ENCODE data around the gene OR10G3. TPM values are rescaled to one million over a fixed set of nuclear protein-coding genes. Genes with fewer than 3 reads are reported as not detected.

Gene OR10G3
- total and polyA plus RNA-seq, 2 of the 13 experiments (the other 11 are each of a cell fraction or from before 2014, with no cell fraction given) = not detected

DNA sequence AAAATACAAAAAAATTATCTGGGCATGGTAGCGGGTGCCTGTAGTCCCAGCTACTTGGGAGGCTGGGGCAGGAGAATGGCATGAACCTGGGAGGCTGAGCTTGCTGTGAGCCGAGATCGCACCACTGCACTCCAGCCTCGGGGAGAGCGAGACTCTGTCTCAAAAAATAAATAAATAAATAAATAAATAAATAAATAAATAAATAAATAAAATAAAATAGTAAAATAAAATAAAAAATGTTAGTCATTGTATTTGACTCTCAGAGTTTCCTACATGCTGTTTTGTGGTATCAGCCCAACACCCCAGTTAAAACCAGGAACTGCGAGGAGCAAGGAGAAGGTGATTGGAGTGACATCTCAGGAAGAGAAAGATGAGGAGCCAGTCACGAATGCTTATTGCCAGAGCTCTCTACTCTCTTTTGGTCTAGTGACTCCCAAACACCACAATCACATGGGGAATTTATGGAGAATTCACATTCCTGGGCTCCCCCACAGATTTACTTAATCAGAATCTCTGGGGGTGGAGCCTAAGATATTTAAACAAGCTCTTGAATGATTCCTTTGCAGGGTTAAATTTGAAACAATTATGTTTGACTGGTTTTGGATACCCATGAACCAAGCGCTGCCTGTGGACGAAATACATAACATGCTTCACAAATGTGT lies 38.3 kb downstream of the OR10G3 start:
- no TSS peak for BruUV-seq (replicated peaks)
- no peak for FAIRE-seq
- H3K79me2 ChIP-seq (ENCODE audit: insufficient read depth, low read length) = no peaks in the 10 kb centered on the region
- no peaks in the 10 kb centered on the region for H3K9me3 ChIP-seq (ENCODE audit: low read length)
- H2AFZ ChIP-seq (ENCODE audit: low read length) = no peak overlapping the region
- peaks cover 24% of the 10 kb centered on the region for H3K4me1 ChIP-seq (ENCODE audit: insufficient read depth, low read length)
- no peak overlapping the region for H3K4me3 ChIP-seq (replicated peaks in 1 of 3; ENCODE audit: insufficient read depth in 1 of 3, low read depth in 2 of 3, low read length in 3 of 3)
- no peak for TF ChIP-seq MED8 (CRISPR knock-in tag; IDR thresholded peaks at IDR 0.05; ENCODE audit: insufficient replicate concordance)
- no peak for TF ChIP-seq ZNF367 (CRISPR knock-in tag; IDR thresholded peaks at IDR 0.05; ENCODE audit: borderline replicate concordance)
- TF ChIP-seq MED13 (CRISPR knock-in tag; IDR thresholded peaks at IDR 0.05) = no peak
- TF ChIP-seq, protein P1, sequence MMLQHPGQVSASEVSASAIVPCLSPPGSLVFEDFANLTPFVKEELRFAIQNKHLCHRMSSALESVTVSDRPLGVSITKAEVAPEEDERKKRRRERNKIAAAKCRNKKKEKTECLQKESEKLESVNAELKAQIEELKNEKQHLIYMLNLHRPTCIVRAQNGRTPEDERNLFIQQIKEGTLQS (CRISPR knock-in tag; IDR thresholded peaks at IDR 0.05) = no peak
- TF ChIP-seq, protein P2, sequence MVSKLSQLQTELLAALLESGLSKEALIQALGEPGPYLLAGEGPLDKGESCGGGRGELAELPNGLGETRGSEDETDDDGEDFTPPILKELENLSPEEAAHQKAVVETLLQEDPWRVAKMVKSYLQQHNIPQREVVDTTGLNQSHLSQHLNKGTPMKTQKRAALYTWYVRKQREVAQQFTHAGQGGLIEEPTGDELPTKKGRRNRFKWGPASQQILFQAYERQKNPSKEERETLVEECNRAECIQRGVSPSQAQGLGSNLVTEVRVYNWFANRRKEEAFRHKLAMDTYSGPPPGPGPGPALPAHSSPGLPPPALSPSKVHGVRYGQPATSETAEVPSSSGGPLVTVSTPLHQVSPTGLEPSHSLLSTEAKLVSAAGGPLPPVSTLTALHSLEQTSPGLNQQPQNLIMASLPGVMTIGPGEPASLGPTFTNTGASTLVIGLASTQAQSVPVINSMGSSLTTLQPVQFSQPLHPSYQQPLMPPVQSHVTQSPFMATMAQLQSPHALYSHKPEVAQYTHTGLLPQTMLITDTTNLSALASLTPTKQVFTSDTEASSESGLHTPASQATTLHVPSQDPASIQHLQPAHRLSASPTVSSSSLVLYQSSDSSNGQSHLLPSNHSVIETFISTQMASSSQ (IDR thresholded peaks at IDR 0.05; ENCODE audit: low read depth) = no peak
- TF ChIP-seq, protein P2 (CRISPR knock-in tag; IDR thresholded peaks at IDR 0.05; ENCODE audit: borderline replicate concordance) = no peak
- TF ChIP-seq NFE2 (CRISPR knock-in tag; IDR thresholded peaks at IDR 0.05) = no peak
- no peak for TF ChIP-seq ZNF430 (CRISPR knock-in tag; IDR thresholded peaks at IDR 0.05)
- TF ChIP-seq MAFG (CRISPR knock-in tag; IDR thresholded peaks at IDR 0.05) = no peak
- no peak for TF ChIP-seq GPN1 (CRISPR knock-in tag; IDR thresholded peaks at IDR 0.05; ENCODE audit: borderline replicate concordance)
- no peak for TF ChIP-seq CENPBD1 (CRISPR knock-in tag; IDR thresholded peaks at IDR 0.05; ENCODE audit: borderline replicate concordance, low read depth)
- no peak for TF ChIP-seq SAFB2 (CRISPR knock-in tag; IDR thresholded peaks at IDR 0.05; ENCODE audit: borderline replicate concordance, low read depth)
- TF ChIP-seq SIX4 (CRISPR knock-in tag; IDR thresholded peaks at IDR 0.05) = no peak
- TF ChIP-seq, protein P3, sequence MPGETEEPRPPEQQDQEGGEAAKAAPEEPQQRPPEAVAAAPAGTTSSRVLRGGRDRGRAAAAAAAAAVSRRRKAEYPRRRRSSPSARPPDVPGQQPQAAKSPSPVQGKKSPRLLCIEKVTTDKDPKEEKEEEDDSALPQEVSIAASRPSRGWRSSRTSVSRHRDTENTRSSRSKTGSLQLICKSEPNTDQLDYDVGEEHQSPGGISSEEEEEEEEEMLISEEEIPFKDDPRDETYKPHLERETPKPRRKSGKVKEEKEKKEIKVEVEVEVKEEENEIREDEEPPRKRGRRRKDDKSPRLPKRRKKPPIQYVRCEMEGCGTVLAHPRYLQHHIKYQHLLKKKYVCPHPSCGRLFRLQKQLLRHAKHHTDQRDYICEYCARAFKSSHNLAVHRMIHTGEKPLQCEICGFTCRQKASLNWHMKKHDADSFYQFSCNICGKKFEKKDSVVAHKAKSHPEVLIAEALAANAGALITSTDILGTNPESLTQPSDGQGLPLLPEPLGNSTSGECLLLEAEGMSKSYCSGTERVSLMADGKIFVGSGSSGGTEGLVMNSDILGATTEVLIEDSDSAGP (CRISPR knock-in tag; IDR thresholded peaks at IDR 0.05; ENCODE audit: borderline replicate concordance) = no peak
- TF ChIP-seq ZNF160 (CRISPR knock-in tag; IDR thresholded peaks at IDR 0.05) = no peak
- no peak for TF ChIP-seq RELA (CRISPR knock-in tag; IDR thresholded peaks at IDR 0.05)
- POLR2A ChIA-PET = no interaction called here
- H3K27ac ChIP-seq (ENCODE audit: extremely low read length, insufficient read depth, low read length) = no peak overlapping the region
- no peak overlapping the region for H3K9ac ChIP-seq (ENCODE audit: insufficient read depth, low read depth, low read length)
- CTCF ChIA-PET (ENCODE audit: low intra/inter-chr PET ratio, low total read pairs) = no interaction called here
- 74% methylated on average over 9 of the region's 9 CpGs for WGBS (ENCODE audit: low lambda C conversion rate)
- no peaks in the 10 kb centered on the region for H4K20me1 ChIP-seq (ENCODE audit: insufficient read depth, low read length)
- H3K36me3 ChIP-seq (replicated peaks in 1 of 2; ENCODE audit: control insufficient read depth in 1 of 2, insufficient read depth in 2 of 2, low read length in 2 of 2) = no peaks in the 10 kb centered on the region
- in situ Hi-C loops (cut with HindIII; ENCODE audit: extremely low pct_ligation_motif_present, low pct_unique_long_range_greater_than_20kb) = no loop called here
- H3K27me3 ChIP-seq (ENCODE audit: control insufficient read depth in 1 of 2, insufficient read depth in 2 of 2, low read length in 2 of 2) = peaks cover 0 to 11% of the 10 kb centered on the region in 2 experiments; a peak in 2 of 5 replicates
- intact Hi-C loops (cut with micrococcal nuclease; ENCODE audit: unreplicated experiment) = no loop called here
- ATAC-seq = no peak
- no peak overlapping the region for H3K4me2 ChIP-seq (ENCODE audit: low read depth, low read length)
- DNase-seq (ENCODE audit: low spot score) = no peak

All from HepG2 (cell line).